HEK293 (cell line): ENCODE measurements around the gene AKT1.

Experiments
- CTCF ChIA-PET: fragments of 350-600 bp; formaldehyde crosslinking; extraction: SDS; loops from one replicate; lab custom pipeline; 2021; ENCODE audit warnings: antibody characterized with exemption; lab: Yijun Ruan, JAX
- POLR2A ChIA-PET: fragments of 300-600 bp; formaldehyde crosslinking; extraction: SDS; loops from one replicate; lab custom pipeline; 2020; ENCODE audit warnings: antibody characterized with exemption, inconsistent platforms; lab: Yijun Ruan, JAX
- H3K27ac ChIP-seq: fragments of 200-500 bp; sonication (Bioruptor generic); 2 replicates; pipeline ENCODE4 v1.5.1; 2014; ENCODE audit warnings: low read depth, low read length, control low read depth, inconsistent platforms; ENCODE audit errors: extremely low read depth
- H3K36me3 ChIP-seq, 2 experiments: fragments of 200-500 bp in 1 of 2; sonication (Bioruptor generic) in 1 of 2; 1 replicate in 1 of 2; 2 replicates in 1 of 2; pipeline ENCODE4 v1.5.1; 2014 to 2017; ENCODE audit warnings: inconsistent platforms in 2 of 2, low read length in 2 of 2; ENCODE audit not compliant: control insufficient read depth in 2 of 2, insufficient read depth in 1 of 2
- H3K4me1 ChIP-seq: fragments of 200-500 bp; sonication (Bioruptor generic); 2 replicates; pipeline ENCODE4 v1.5.1; 2014; ENCODE audit warnings: mild to moderate bottlenecking, low read length, inconsistent platforms; ENCODE audit not compliant: control insufficient read depth, insufficient read depth
- H3K4me3 ChIP-seq: 2 replicates; pipeline ENCODE4 v1.5.1; 2011; ENCODE audit warnings: low read depth, mild to moderate bottlenecking, control low read depth, low read length, moderate library complexity
- H3K9me3 ChIP-seq: fragments of 200-500 bp; sonication (Bioruptor generic); 2 replicates; pipeline ENCODE4 v1.5.1; 2014; ENCODE audit warnings: low read depth, low read length, inconsistent platforms; ENCODE audit not compliant: control insufficient read depth, insufficient read depth
- EGR2 ChIP-seq: fragments of 450-650 bp; formaldehyde crosslinking; IDR thresholded peaks from 2 replicates; pipeline ENCODE4 v1.5.1; 2016; ENCODE audit warnings: low read depth, missing biosample characterization, missing genetic modification characterization
- GLIS1 ChIP-seq: fragments of 450-650 bp; formaldehyde crosslinking; IDR thresholded peaks from 2 replicates; pipeline ENCODE4 v1.5.1; 2016; ENCODE audit warnings: missing biosample characterization, missing genetic modification characterization
- RBAK ChIP-seq: fragments of 450-650 bp; formaldehyde crosslinking; IDR thresholded peaks from 2 replicates; pipeline ENCODE4 v1.5.1; 2016; ENCODE audit warnings: missing biosample characterization, missing genetic modification characterization
- SCRT2 ChIP-seq: fragments of 450-650 bp; formaldehyde crosslinking; IDR thresholded peaks from 2 replicates; pipeline ENCODE4 v1.5.1; 2016; ENCODE audit warnings: missing biosample characterization, missing genetic modification characterization
- SP2 ChIP-seq: fragments of 450-650 bp; formaldehyde crosslinking; IDR thresholded peaks from 2 replicates; pipeline ENCODE4 v1.5.1; 2016; ENCODE audit warnings: missing biosample characterization, missing genetic modification characterization
- ZBTB21 ChIP-seq: fragments of 450-650 bp; formaldehyde crosslinking; IDR thresholded peaks from 2 replicates; pipeline ENCODE4 v1.5.1; 2017; ENCODE audit warnings: missing biosample characterization, missing genetic modification characterization
- ZFHX2 ChIP-seq: fragments of 450-650 bp; formaldehyde crosslinking; conservative IDR thresholded peaks from 2 replicates; pipeline ENCODE4 v1.5.1; 2016; ENCODE audit warnings: missing biosample characterization, missing genetic modification characterization
- ZNF184 ChIP-seq: fragments of 450-650 bp; IDR thresholded peaks from 2 replicates; pipeline ENCODE4 v1.5.1; 2018; ENCODE audit warnings: missing biosample characterization, mild to moderate bottlenecking, missing genetic modification characterization
- ZNF274 ChIP-seq, 2 experiments: fragments of 200-500 bp in 1 of 2; fragments of 450-650 bp in 1 of 2; sonication (Bioruptor generic) in 1 of 2; formaldehyde crosslinking in 1 of 2; IDR thresholded peaks; 2 replicates each; pipeline versions ENCODE4 v1.5.1 to v1.6.1; 2014 to 2016; ENCODE audit warnings: borderline replicate concordance in 1 of 2, inconsistent platforms in 1 of 2, low read length in 1 of 2, missing biosample characterization in 1 of 2, missing genetic modification characterization in 1 of 2
- ZNF571 ChIP-seq: fragments of 450-650 bp; formaldehyde crosslinking; IDR thresholded peaks from 2 replicates; pipeline ENCODE4 v1.5.0; 2017; ENCODE audit warnings: missing biosample characterization, missing genetic modification characterization
- ZNF623 ChIP-seq: fragments of 450-650 bp; formaldehyde crosslinking; IDR thresholded peaks from 2 replicates; pipeline ENCODE4 v1.5.1; 2016; ENCODE audit warnings: missing biosample characterization, missing genetic modification characterization
- ZNF76 ChIP-seq: fragments of 450-650 bp; formaldehyde crosslinking; IDR thresholded peaks from 2 replicates; pipeline ENCODE4; 2016; ENCODE audit warnings: low read depth, missing biosample characterization, missing genetic modification characterization, borderline replicate concordance
- TF ChIP-seq, protein P1 (sequence below): sonication (generic); formaldehyde crosslinking; IDR thresholded peaks from 2 replicates; pipeline ENCODE4 v1.8.1; 2022; ENCODE audit warnings: mild to moderate bottlenecking, moderate library complexity, missing genetic modification reagents
- TF ChIP-seq, protein P2 (sequence below): fragments of 450-650 bp; formaldehyde crosslinking; IDR thresholded peaks from 2 replicates; pipeline ENCODE4 v1.5.1; 2017; ENCODE audit warnings: missing biosample characterization, missing genetic modification characterization
- TF ChIP-seq, protein P3 (sequence below): fragments of 450-650 bp; formaldehyde crosslinking; IDR thresholded peaks from 2 replicates; pipeline ENCODE4; 2016; ENCODE audit warnings: missing biosample characterization, missing genetic modification characterization
- TF ChIP-seq, protein P4 (sequence below): fragments of 450-650 bp; formaldehyde crosslinking; IDR thresholded peaks from 2 replicates; pipeline ENCODE4 v1.5.1; 2016; ENCODE audit warnings: missing biosample characterization, missing genetic modification characterization
- TF ChIP-seq, protein P5 (sequence below): fragments of 450-650 bp; formaldehyde crosslinking; IDR thresholded peaks from 2 replicates; pipeline ENCODE4 v1.5.1; 2016; ENCODE audit warnings: missing biosample characterization, missing genetic modification characterization
- TF ChIP-seq, protein P6 (sequence below): fragments of 450-650 bp; formaldehyde crosslinking; IDR thresholded peaks from 2 replicates; pipeline ENCODE4 v1.5.1; 2016; ENCODE audit warnings: missing biosample characterization, missing genetic modification characterization
- TF ChIP-seq, protein P7 (sequence below): fragments of 450-650 bp; formaldehyde crosslinking; IDR thresholded peaks from 2 replicates; pipeline ENCODE4 v1.5.1; 2016; ENCODE audit warnings: missing biosample characterization, missing genetic modification characterization

Gene AKT1

DNA sequence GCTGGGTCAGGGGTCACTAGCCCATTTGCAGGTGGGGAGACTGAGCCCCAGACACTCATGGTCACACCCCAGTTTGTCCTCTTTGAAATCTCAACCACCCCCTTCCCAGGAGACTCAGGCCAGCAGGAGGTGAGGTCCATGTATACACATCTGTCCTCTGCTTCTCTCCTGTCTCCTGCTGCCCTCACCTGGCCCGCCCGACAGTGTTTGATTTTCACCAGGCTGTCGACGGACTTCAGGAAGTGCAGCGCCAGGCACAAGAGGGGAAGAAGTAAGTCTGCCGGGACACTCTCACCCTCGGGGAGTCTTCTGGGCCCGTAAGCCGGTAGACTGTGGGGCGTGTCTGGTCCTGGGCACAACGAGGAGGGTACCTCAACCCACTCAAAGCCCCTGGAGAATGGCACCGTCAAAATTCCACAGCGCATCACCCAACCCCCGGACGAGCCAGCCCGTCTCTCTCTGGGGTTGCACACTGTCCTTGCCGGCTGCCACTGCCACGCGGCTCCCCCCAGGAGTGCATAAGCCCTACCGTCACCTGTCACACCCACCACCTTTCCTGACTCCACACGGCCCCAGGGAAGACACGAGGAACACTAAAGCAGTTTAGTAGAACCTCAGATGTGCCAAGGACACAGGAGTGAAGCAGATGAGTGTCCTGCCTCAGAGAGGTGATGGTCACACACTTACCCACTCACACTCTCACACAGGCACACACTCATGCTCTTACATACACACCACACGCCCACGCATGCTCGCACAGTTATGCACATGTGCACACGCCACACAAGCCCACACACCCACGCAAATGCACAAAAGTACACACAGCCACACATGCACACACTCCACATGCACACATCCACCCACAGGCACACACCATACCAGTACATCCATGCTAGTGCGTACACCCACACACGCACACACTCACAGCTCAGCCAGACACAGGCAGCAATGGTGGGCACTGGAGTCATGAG lies 55.7 kb downstream of the AKT1 start:
- Histone ChIP-seq H3K4me3 (no peak overlapping the region), H3K4me1 (no peaks in the 10 kb centered on the region), H3K9me3 (no peaks in the 10 kb centered on the region), H3K27ac (no peak overlapping the region), H3K36me3 (no peaks in the 10 kb centered on the region)
- POLR2A ChIA-PET: interaction anchor here (0.5 kb wide), 1 partner anchor 25 kb away, joined by 5 read pairs; no protein-coding TSS in a partner anchor
- TF ChIP-seq EGR2 (tag by site-specific recombination) (peak; percentile 98), RBAK (tag by site-specific recombination) (no peak), ZFHX2 (tag by site-specific recombination) (peak; percentile 100)
- TF ChIP-seq, protein P1, sequence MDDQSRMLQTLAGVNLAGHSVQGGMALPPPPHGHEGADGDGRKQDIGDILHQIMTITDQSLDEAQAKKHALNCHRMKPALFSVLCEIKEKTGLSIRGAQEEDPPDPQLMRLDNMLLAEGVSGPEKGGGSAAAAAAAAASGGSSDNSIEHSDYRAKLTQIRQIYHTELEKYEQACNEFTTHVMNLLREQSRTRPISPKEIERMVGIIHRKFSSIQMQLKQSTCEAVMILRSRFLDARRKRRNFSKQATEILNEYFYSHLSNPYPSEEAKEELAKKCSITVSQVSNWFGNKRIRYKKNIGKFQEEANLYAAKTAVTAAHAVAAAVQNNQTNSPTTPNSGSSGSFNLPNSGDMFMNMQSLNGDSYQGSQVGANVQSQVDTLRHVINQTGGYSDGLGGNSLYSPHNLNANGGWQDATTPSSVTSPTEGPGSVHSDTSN (CRISPR knock-in tag): no peak
- TF ChIP-seq, protein P2, sequence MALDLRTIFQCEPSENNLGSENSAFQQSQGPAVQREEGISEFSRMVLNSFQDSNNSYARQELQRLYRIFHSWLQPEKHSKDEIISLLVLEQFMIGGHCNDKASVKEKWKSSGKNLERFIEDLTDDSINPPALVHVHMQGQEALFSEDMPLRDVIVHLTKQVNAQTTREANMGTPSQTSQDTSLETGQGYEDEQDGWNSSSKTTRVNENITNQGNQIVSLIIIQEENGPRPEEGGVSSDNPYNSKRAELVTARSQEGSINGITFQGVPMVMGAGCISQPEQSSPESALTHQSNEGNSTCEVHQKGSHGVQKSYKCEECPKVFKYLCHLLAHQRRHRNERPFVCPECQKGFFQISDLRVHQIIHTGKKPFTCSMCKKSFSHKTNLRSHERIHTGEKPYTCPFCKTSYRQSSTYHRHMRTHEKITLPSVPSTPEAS (tag by site-specific recombination): 0 out of 2 replicates have a peak, but pooled peaks have one; percentile 34
- CTCF ChIA-PET: interaction anchor here (0.9 kb wide), 1 partner anchor 16 kb away, joined by 3 read pairs; the partner anchor contains the start of gene ADSS1

DNA sequence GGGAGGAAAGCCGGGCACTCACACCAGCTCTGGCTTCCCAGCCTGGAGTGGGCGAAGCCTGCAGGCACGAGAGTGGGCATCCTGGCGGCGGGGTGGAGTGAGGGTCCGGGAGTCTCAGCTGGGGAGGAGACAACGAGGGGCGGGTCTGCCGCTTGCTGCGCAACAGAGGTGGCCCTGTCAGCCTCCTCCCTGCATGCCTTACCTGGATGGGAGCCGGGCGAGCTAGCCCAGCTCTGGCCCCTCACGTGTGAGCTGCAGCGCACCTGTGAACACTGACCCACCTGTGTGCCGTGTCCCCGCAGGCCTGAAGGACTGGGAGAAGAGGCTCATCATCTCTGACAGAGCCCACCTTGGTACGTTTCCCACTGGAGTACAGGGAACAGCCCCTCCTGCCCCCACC lies 56.5 kb downstream of the AKT1 start:
- no peak for TF ChIP-seq GLIS1
- no peak for TF ChIP-seq ZNF274 (IDR thresholded peaks at IDR 0.05; ENCODE audit: low read length)
- TF ChIP-seq ZNF274 (tag by site-specific recombination; IDR thresholded peaks at IDR 0.05; ENCODE audit: borderline replicate concordance): no peak
- no peak for TF ChIP-seq SCRT2 (tag by site-specific recombination)
- TF ChIP-seq, protein P3, sequence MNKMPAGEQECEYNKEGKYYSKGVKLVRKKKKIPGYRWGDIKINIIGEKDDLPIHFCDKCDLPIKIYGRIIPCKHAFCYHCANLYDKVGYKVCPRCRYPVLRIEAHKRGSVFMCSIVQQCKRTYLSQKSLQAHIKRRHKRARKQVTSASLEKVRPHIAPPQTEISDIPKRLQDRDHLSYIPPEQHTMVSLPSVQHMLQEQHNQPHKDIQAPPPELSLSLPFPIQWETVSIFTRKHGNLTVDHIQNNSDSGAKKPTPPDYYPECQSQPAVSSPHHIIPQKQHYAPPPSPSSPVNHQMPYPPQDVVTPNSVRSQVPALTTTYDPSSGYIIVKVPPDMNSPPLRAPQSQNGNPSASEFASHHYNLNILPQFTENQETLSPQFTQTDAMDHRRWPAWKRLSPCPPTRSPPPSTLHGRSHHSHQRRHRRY (tag by site-specific recombination): no peak
- TF ChIP-seq, protein P4, sequence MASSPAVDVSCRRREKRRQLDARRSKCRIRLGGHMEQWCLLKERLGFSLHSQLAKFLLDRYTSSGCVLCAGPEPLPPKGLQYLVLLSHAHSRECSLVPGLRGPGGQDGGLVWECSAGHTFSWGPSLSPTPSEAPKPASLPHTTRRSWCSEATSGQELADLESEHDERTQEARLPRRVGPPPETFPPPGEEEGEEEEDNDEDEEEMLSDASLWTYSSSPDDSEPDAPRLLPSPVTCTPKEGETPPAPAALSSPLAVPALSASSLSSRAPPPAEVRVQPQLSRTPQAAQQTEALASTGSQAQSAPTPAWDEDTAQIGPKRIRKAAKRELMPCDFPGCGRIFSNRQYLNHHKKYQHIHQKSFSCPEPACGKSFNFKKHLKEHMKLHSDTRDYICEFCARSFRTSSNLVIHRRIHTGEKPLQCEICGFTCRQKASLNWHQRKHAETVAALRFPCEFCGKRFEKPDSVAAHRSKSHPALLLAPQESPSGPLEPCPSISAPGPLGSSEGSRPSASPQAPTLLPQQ (tag by site-specific recombination): no peak
- TF ChIP-seq, protein P5, sequence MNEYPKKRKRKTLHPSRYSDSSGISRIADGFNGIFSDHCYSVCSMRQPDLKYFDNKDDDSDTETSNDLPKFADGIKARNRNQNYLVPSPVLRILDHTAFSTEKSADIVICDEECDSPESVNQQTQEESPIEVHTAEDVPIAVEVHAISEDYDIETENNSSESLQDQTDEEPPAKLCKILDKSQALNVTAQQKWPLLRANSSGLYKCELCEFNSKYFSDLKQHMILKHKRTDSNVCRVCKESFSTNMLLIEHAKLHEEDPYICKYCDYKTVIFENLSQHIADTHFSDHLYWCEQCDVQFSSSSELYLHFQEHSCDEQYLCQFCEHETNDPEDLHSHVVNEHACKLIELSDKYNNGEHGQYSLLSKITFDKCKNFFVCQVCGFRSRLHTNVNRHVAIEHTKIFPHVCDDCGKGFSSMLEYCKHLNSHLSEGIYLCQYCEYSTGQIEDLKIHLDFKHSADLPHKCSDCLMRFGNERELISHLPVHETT (tag by site-specific recombination): no peak
- TF ChIP-seq, protein P6, sequence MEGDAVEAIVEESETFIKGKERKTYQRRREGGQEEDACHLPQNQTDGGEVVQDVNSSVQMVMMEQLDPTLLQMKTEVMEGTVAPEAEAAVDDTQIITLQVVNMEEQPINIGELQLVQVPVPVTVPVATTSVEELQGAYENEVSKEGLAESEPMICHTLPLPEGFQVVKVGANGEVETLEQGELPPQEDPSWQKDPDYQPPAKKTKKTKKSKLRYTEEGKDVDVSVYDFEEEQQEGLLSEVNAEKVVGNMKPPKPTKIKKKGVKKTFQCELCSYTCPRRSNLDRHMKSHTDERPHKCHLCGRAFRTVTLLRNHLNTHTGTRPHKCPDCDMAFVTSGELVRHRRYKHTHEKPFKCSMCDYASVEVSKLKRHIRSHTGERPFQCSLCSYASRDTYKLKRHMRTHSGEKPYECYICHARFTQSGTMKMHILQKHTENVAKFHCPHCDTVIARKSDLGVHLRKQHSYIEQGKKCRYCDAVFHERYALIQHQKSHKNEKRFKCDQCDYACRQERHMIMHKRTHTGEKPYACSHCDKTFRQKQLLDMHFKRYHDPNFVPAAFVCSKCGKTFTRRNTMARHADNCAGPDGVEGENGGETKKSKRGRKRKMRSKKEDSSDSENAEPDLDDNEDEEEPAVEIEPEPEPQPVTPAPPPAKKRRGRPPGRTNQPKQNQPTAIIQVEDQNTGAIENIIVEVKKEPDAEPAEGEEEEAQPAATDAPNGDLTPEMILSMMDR: no peak
- TF ChIP-seq, protein P7, sequence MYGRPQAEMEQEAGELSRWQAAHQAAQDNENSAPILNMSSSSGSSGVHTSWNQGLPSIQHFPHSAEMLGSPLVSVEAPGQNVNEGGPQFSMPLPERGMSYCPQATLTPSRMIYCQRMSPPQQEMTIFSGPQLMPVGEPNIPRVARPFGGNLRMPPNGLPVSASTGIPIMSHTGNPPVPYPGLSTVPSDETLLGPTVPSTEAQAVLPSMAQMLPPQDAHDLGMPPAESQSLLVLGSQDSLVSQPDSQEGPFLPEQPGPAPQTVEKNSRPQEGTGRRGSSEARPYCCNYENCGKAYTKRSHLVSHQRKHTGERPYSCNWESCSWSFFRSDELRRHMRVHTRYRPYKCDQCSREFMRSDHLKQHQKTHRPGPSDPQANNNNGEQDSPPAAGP (tag by site-specific recombination): no peak
- TF ChIP-seq ZNF571 (tag by site-specific recombination): no peak
- no peak for TF ChIP-seq SP2 (tag by site-specific recombination)
- TF ChIP-seq ZNF623 (tag by site-specific recombination): no peak
- TF ChIP-seq ZNF76 (tag by site-specific recombination): no peak
- no peak for TF ChIP-seq ZBTB21 (tag by site-specific recombination)
- TF ChIP-seq ZNF184 (tag by site-specific recombination): no peak
- Histone ChIP-seq H3K9me3 (no peaks in the 10 kb centered on the region), H3K4me3 (no peak overlapping the region), H3K36me3 (no peaks in the 10 kb centered on the region), H3K4me1 (no peaks in the 10 kb centered on the region), H3K27ac (no peak overlapping the region)
- POLR2A ChIA-PET: interaction anchor here (0.8 kb wide), 1 partner anchor 13 kb away, joined by 6 read pairs; the partner anchor contains the start of gene SIVA1
- CTCF ChIA-PET: interaction anchor here (0.9 kb wide), 1 partner anchor 16 kb away, joined by 3 read pairs; the partner anchor contains the start of gene ADSS1
